Measurements from ENCODE around the gene WDR73.

WDR73 gene

DNA sequence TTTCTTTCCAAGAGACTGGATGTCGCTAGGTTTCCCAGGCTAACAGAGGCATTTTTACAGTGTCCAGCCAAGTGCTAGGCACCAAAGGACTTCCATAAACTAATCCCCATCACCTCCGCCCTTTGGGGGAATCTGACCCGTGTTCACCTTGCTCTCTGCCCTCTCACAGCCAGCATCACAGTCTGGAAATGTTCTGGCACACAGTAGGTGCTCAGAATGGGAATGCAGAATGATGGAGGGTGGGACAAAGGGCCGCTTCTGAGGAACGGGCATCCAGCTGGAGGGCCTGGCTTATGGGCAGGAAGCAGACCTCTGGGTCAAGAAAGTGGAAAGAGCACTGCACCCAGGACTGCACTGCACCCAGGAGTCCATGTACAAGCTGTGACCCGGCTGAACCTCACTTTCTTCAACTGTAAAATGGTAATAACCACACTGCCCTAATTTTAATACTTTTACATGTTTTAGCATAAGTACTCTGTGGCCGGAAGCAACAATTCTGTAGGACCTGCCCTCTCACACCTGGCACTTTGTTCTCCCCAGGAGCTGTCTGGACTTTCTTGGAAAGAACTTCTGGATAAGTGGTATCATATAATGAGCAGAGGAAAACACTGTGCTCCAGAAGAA lies 4.8 kb upstream of the WDR73 start:
- DNase-seq (ENCODE audit: low read depth) = no peak
- in situ Hi-C loops (cut with HindIII; ENCODE audit: low sequenced_read_pairs) = no loop called here
- TF ChIP-seq, protein P1, sequence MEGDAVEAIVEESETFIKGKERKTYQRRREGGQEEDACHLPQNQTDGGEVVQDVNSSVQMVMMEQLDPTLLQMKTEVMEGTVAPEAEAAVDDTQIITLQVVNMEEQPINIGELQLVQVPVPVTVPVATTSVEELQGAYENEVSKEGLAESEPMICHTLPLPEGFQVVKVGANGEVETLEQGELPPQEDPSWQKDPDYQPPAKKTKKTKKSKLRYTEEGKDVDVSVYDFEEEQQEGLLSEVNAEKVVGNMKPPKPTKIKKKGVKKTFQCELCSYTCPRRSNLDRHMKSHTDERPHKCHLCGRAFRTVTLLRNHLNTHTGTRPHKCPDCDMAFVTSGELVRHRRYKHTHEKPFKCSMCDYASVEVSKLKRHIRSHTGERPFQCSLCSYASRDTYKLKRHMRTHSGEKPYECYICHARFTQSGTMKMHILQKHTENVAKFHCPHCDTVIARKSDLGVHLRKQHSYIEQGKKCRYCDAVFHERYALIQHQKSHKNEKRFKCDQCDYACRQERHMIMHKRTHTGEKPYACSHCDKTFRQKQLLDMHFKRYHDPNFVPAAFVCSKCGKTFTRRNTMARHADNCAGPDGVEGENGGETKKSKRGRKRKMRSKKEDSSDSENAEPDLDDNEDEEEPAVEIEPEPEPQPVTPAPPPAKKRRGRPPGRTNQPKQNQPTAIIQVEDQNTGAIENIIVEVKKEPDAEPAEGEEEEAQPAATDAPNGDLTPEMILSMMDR (IDR thresholded peaks at IDR 0.05; ENCODE audit: low read depth, low read length, missing control alignments) = no peak

DNA sequence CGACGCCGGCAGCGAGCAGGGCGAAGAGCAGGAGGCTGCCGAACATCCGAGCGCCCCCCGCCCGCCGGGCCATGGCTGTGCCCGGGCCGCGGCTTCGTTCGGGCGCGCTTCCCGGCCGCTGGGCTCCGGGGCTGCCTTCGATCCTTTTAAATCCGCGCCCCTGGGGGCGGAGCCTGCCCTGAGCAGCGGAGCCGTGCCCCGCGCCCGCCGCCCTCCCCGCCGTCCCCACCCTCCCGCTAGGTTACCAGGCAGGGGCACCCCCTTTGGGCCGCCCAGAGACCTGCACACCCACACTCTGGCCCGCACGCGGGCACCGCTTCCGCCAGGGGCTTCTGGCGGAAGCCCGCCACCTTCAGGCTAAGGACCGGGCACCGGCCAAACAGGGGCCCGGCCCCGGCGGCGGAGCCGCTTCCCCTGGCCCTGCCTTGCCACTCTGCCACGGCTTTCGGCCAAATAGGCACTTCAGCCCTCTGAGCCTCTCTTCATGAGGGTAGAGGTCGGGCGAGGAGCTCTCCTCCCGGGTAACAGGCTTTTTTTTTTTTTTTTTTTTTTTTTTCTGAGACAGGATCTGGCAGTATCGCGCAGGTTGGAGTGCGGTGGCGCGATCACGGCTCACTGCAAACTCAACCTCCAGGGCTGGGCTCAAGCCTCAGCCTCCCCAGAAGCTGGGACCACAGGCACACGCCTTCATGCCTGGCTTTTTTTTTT lies 4.2 kb upstream of the WDR73 start, which contains the start of gene NMB:
Gene NMB, minus strand, starts transcription at position 120 of the 708 bp plus-strand sequence. Its CDS starts 47 bp downstream, at position 73.
- TF ChIP-seq, protein P1 (IDR thresholded peaks at IDR 0.05; ENCODE audit: low read depth, low read length, missing control alignments) = peak; percentile 65
- in situ Hi-C loops (cut with HindIII; ENCODE audit: low sequenced_read_pairs) = no loop called here
- H3K4me3 ChIP-seq (ENCODE audit: low read depth, low read length) = peak within 1 kb of the TSS; percentile 41
- DNase-seq (ENCODE audit: low read depth) = peak; percentile 15

More for the DNA sequence above, 4.8 kb upstream of the WDR73 start:
- no peak overlapping the region for H3K4me3 ChIP-seq (ENCODE audit: low read depth, low read length)

DNA sequence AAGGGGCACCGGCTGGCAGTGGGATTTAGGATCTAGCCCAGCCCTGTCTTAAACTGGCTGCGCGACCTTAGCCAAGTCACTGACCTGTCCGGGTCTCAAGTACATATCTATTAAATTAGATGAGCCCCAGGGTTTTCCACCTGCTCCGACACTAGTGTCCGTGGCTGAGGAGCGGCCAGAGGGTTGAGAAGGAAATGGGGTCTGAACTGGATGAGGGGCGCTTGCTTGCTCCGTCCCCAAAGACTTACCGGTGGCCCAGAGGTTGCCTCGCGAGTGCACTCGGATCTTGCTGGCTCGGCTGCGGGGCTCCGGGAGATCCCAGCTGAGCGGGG lies 3.6 kb upstream of the WDR73 start:
- DNase-seq (ENCODE audit: low read depth) = no peak
- H3K4me3 ChIP-seq (ENCODE audit: low read depth, low read length) = peak overlapping the region; percentile 41
- in situ Hi-C loops (cut with HindIII; ENCODE audit: low sequenced_read_pairs) = no loop called here
- TF ChIP-seq, protein P1 (IDR thresholded peaks at IDR 0.05; ENCODE audit: low read depth, low read length, missing control alignments) = no peak

DNA sequence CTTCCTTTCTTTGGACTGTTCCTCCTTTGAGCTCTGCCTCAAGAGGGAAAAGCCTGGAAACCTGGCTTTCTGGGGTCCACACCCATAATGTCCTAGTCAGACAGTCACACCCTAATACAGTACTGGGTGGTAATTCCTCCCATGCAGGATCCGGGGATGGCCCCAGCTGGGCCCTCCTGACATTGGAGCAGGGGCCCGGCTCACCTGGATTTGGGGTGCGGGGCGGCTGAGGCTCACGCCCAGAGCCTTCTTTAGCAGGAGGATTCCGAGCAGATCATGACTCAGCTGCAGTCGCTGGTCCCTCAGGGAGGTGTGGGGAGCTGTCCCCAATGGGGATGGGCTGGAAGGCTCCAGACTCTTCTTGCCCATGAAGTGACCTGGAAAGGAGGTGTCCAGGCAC lies 2.9 kb upstream of the WDR73 start:
- in situ Hi-C loops (cut with HindIII; ENCODE audit: low sequenced_read_pairs) = no loop called here
- H3K4me3 ChIP-seq (ENCODE audit: low read depth, low read length) = no peak overlapping the region
- no peak for DNase-seq (ENCODE audit: low read depth)
- TF ChIP-seq, protein P1 (IDR thresholded peaks at IDR 0.05; ENCODE audit: low read depth, low read length, missing control alignments) = no peak

DNA sequence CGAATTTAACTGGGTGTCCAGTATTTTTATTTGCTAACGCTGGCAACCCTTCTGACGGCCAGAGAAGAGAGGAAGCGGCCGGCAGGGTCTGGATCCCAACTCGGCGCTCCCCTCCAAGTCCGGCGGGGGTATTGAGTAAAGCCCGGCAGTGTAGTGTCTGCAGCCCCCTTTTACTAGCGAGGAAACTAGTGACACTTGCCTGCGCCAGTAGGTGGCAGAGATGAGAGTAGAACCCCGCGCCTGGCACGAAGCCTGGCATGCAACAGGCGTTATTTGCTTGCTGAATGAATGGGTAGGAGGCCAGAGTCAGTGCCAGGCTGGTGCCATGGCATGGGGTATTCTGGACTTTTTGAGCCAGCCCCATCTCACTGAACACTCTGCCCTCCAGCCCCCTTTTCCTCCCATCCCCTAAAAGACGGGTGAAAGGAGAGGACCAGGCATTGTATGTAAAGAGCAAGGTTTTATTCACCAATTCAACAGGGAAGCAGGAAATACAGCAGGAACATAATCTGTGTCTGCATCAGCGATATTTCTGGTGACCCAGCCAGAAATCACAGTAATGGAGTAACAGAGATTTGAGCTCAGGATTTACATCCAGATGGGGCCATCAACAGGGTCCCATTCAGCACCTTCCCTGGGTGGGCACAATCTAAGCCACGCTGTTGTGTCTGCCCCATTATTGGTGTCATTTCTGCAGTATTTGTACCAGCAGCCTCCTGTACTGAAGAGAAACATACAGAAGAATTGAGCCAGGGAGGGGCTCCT lies 788 bp upstream of the WDR73 start:
- peak overlapping the region; percentile 89 for H3K4me3 ChIP-seq (ENCODE audit: low read depth, low read length)
- peak; percentile 70 for DNase-seq (ENCODE audit: low read depth)
- in situ Hi-C loops (cut with HindIII; ENCODE audit: low sequenced_read_pairs) = no loop called here
- TF ChIP-seq, protein P1 (IDR thresholded peaks at IDR 0.05; ENCODE audit: low read depth, low read length, missing control alignments) = peak; percentile 73

DNA sequence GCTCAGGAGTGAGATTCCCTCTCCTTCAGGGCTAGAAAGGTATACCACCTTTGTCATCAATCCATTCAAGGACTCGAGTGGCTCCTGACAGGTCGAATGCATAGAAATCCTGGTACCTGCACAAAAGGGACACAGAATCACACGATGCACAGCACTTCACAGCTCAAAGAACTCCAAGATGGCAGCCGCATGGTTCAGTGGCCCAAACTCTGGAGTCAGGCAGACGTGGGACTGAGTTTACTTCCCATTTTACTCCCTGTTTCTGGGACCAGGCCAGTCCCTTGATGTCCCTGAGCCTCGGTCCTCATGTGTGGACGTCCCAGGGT lies 536 bp downstream of the WDR73 start:
- peak overlapping the region; percentile 89 for H3K4me3 ChIP-seq (ENCODE audit: low read depth, low read length)
- in situ Hi-C loops (cut with HindIII; ENCODE audit: low sequenced_read_pairs) = no loop called here
- no peak for DNase-seq (ENCODE audit: low read depth)
- TF ChIP-seq, protein P1 (IDR thresholded peaks at IDR 0.05; ENCODE audit: low read depth, low read length, missing control alignments) = no peak
